Esophagus squamous epithelium (tissue), 4 donors: Measurements from ENCODE around the gene ALKBH3.

Source experiments
- POLR2A ChIP-seq, 4 donors: fragments of 450-650 bp; IDR thresholded peaks; one replicate each; pipeline ENCODE4 v1.6.1; 2017; ENCODE audit warnings: antibody characterized with exemption in 4 of 4, mild to moderate bottlenecking in 4 of 4, moderate library complexity in 3 of 4
- TF ChIP-seq, protein P1 (sequence below), 6 experiments: fragments of 450-650 bp in 4 of 6; fragments of 200-600 bp in 2 of 6; sonication (generic) in 2 of 6; IDR thresholded peaks; one replicate each; pipeline ENCODE4 v1.5.1; 2016 to 2019; ENCODE audit warnings: antibody characterized with exemption in 6 of 6, mild to moderate bottlenecking in 4 of 6, moderate library complexity in 4 of 6

DNA sequence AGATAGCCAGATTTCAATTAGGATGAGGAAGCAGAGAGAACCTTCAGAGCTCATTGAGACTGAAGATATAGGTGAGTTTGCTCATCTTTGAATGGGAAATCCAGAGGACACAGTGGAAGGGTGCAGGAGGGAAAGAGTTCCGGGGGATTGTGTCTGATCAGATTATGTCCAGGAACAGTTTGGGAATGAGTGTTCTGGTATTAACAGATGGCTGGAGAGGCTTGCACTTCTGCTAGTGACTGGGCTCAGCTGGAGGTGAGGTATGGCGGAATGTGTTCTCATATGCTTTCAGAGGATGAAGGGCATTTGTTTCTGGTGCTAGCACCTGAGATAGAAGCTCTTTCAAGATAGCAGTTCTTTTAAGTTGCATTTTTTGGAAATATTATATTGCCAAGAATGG is 27.6 kb downstream of the ALKBH3 start:
- TF ChIP-seq, protein P1, sequence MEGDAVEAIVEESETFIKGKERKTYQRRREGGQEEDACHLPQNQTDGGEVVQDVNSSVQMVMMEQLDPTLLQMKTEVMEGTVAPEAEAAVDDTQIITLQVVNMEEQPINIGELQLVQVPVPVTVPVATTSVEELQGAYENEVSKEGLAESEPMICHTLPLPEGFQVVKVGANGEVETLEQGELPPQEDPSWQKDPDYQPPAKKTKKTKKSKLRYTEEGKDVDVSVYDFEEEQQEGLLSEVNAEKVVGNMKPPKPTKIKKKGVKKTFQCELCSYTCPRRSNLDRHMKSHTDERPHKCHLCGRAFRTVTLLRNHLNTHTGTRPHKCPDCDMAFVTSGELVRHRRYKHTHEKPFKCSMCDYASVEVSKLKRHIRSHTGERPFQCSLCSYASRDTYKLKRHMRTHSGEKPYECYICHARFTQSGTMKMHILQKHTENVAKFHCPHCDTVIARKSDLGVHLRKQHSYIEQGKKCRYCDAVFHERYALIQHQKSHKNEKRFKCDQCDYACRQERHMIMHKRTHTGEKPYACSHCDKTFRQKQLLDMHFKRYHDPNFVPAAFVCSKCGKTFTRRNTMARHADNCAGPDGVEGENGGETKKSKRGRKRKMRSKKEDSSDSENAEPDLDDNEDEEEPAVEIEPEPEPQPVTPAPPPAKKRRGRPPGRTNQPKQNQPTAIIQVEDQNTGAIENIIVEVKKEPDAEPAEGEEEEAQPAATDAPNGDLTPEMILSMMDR (IDR thresholded peaks at IDR 0.05) = no peak
- no peak for TF ChIP-seq POLR2A (IDR thresholded peaks at IDR 0.05)
